ENCODE results near the gene FRMD7.

DNA sequence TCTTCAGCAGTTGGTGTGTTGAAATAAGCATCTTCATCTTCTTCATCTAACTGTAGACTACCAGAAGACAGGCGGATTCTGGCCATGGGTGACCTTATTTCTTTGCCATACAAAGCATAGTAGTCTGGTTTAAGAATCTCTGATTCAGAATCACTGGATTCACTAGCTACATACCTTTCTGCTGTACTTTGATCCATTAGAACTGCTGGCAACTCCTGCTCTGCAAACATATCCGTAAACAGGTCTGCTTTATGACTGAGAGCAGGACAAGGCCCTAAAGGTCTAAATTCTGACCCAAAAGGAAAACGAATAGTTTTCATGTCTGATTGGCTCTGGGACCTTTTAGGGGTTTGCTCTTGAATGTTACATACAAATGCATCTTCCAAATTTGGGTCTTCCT is 49.9 kb downstream of the FRMD7 start:
- TF ChIP-seq, protein P1, sequence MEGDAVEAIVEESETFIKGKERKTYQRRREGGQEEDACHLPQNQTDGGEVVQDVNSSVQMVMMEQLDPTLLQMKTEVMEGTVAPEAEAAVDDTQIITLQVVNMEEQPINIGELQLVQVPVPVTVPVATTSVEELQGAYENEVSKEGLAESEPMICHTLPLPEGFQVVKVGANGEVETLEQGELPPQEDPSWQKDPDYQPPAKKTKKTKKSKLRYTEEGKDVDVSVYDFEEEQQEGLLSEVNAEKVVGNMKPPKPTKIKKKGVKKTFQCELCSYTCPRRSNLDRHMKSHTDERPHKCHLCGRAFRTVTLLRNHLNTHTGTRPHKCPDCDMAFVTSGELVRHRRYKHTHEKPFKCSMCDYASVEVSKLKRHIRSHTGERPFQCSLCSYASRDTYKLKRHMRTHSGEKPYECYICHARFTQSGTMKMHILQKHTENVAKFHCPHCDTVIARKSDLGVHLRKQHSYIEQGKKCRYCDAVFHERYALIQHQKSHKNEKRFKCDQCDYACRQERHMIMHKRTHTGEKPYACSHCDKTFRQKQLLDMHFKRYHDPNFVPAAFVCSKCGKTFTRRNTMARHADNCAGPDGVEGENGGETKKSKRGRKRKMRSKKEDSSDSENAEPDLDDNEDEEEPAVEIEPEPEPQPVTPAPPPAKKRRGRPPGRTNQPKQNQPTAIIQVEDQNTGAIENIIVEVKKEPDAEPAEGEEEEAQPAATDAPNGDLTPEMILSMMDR (IDR thresholded peaks at IDR 0.05; ENCODE audit: insufficient read depth, low read length, poor library complexity, severe bottlenecking): no peak
- TF ChIP-seq EZH2phosphoT487 (conservative IDR thresholded peaks at IDR 0.05; ENCODE audit: low read length): no peak
